Brain pericyte (primary cell): ENCODE results near the gene MCUB.
"Not testable (repeated sequence)": the region's sequence is repeated elsewhere in the genome, so short reads cannot be mapped to it uniquely, and the experiment has no call there.

Experiments used
- DNase-seq: peaks from one replicate; pipeline ENCODE4 v3.0.0-alpha.2; 2012; ENCODE audit warnings: low read depth, low spot score

The MCUB gene

DNA sequence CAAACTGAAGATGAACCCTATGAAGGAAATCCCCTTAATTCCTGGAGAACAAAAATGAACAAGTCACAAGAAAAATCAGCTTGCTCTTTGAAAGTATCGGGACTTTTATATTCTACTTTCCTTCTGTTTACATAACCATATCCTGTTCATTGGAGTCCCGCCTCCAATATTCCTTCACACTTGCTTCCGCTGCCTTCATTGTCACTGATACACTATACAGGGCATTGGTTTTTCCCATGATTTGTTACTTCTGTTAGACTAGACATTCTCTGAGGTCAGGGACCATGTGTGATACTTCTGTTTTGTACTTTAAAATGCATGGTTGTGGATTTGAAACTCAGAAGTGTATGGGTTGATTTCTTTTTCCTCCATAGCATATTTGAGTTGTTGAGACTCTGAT is 18.8 kb downstream of the MCUB start:
- no peak for DNase-seq

DNA sequence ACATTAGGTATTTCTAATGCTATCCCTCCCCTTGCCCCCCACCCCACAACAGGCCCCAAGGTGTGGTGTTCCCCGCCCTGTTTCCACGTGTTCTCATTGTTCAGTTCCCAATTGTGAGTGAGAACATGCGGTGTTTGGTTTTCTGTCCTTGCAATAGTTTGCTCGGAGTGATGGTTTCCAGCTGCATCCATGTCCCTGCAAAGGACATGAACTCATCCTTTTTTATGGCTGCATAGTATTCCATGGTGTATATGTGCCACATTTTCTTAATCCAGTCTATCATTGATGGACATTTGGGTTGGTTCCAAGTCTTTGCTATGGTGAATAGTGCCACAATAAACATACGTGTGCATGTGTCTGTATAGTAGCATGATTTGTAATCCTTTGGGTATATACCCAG is 20.0 kb downstream of the MCUB start:
- DNase-seq = not testable (repeated sequence)

DNA sequence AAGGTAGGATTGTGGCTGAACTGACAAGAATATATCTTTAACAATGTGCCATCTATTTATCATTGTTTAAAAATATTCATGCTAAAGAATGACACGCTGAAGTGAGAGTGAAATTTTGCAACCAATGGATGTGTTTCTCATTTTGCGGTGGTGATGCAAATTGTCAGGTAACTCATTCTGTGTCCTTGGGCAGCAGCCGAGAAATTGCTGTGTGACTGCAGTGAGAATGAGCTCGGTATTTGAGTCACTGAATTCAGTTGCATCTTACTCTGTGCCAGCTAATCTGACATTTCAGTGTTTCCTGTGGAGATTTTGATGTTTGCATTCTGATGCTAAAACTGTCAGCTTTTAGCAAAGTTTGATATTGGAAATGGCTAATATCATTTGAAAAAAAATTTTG is 28.1 kb downstream of the MCUB start:
- DNase-seq = no peak

DNA sequence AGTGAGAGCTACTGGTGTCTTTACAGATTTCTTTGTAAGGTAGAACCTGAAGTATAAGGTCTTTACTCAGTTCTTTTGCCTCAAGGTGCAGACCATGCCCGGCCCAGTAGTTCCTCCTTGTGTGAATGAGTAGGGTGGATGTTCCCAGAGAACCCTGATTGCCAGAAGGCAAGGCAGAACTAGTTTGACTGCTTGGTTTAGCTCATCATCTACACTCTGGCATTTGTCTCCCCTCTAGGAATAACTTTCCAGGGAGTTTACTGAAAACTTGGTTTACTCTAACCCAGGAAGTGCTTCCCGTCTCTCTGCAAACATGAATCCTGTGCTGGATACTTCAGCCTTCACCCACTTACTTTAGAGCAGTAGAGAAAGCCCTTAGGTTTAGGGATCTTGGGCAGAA is 29.1 kb downstream of the MCUB start:
- no peak for DNase-seq

DNA sequence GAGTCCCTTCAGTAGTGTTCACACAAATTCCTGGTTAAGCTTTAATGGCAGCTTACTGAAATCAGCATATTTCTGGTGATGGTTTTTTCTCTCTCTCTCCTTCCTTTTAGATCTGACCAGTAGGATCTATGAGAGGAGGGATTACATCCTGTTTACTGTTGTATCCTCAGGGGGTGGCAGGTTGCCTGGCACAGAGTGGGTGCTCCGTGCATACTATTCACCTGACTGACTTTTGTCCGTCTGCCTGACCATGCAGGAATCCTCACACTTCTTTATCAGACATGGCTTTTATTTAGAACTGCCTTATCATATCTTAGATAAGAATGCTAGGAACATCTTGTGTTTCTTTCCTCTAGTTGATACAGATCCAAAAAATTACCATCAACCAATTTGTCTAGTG is 29.6 kb downstream of the MCUB start:
- DNase-seq = no peak

DNA sequence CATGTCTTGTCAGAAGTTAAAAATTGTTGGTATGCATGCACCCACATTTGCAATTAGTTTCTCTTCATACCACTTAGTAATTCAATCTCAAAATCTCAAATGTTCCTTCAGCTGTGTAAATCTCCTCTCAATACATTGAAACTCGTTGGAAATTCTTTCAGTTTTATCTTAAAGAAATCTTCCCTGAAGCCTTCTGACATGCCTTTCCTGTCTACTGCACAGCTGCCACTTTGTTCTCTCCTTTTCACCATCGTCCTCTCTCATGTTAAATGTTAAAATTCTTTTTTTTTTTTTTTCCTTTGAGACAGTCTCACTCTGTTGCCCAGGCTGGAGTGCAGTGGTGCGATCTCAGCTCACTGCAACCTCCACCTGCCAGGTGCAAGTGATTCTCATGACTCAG is 30.9 kb downstream of the MCUB start:
- no peak for DNase-seq

DNA sequence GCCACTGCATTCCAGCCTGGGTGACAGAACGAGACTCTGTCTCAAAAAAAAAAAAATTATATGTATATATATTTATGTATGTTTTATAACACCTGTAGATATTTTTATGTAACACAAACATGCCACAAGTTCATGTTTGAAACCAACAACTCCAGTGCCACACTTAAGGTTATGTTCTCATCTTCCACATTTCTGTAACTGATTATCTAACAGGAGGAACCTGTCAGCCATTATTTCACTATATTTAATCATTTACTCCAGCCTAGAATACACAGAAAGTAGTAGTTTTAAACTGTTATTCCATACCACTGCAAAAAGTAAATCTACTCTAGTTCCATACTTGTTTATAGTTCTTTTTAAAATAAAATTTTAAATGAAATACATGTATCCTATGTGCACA is 32.3 kb downstream of the MCUB start:
- no peak for DNase-seq

DNA sequence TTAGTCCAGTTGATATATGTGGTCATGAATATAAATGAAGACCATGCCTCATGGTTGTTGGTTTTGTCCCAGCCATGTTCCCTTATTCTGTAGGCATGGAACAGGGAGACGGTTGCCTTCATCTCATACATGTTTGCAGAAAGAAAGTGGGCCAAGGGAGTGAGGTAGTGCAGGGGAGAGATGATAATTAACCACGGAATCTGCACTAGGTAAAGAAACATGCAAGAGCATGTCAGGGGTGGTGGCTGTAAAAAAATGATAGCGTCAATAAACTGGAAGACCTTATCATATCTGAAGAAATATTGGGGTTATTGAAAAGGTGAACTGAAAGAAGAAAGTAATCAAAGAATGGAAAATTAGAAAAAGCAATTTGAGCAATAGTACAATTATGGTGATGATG is 35.1 kb downstream of the MCUB start:
- DNase-seq = not testable (repeated sequence)

DNA sequence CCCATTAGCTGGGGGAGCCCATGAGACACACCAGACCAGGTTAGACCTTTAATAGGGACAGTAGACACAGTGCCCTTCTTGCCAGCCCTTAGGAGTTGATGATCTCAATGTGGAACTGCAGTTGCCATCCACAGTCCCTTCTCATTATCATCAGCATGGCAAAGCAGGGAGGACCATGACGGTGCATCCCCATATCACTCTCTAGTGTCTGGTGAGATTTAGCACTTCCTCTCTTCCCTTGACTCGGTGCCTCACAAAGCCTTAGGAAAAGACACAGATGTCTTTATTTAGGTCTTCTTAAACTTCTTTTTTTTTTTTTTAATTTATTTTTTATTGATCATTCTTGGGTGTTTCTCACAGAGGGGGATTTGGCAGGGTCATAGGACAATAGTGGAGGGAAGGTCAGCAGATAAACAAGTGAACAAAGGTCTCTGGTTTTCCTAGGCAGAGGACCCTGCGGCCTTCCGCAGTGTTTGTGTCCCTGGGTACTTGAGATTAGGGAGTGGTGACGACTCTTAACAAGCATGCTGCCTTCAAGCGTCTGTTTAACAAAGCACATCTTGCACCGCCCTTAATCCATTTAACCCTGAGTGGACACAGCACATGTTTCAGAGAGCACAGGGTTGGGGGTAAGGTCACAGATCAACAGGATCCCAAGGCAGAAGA is 36.5 kb downstream of the MCUB start:
- not testable (repeated sequence) for DNase-seq

DNA sequence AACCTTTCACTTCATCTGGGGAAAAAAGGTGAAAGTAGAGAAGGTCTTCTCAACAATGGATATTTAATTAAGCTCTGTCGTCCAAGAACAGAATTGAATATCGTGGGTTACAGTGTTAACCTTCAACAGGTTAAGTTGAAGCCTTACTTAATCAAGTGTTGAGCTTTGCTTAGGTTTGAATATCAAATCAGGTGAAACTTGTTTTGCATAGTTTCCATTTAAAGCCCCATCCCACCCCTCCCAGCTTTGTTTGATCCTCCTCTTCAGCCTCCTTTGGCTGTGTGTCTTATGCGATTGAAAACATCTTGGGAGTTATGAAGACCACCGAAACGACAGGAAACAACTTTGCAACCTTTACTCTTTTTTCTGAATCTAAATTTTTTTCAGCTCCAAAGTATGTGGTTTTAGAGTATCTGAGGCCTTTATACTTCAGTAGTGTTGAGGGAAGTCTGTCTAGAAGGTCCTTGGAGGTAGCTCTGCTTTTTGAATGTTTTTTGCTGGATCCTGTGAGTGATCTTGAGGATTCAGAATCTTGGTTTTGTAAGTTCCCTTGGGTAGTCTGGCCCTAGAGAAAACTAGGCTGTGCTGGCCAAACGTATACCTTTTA is 39.1 kb downstream of the MCUB start:
- no peak for DNase-seq

DNA sequence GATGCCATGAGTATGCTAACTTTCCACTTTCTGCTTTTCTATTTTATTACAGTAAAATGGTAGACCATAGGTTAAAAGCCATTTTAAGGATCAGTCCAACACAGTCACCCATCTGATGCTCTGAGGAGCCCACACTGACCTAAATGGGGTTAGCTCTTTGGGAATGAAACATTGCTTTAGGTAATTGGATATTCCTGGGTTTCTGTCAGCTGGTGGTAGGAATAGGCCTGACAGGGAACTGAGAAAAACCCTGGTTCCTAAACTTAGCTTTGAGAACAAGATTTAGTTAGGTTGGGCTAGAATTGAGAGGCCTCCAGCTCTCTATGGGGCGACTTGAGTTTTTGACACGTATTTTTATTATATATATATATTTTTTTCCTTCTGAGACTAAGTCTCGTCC is 40.4 kb downstream of the MCUB start:
- DNase-seq = no peak

DNA sequence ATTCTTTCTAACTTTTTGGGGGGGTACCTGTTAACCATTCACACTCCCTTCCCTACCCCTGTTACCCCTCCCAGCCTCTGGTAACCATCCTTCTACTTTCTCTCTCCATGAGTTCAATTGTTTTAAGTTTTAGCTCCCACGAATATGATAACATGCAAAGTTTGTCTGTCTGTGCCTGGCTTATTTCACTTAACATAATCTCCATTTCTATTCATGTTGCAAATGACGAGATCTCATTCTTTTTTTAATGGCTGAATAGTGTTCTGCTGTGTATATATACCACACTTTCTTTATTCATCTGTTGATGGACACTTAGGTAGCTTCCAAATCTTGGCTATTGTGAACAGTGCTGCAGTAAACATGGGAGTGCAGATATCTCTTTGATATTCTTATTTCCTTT is 41.3 kb downstream of the MCUB start:
- no peak for DNase-seq

DNA sequence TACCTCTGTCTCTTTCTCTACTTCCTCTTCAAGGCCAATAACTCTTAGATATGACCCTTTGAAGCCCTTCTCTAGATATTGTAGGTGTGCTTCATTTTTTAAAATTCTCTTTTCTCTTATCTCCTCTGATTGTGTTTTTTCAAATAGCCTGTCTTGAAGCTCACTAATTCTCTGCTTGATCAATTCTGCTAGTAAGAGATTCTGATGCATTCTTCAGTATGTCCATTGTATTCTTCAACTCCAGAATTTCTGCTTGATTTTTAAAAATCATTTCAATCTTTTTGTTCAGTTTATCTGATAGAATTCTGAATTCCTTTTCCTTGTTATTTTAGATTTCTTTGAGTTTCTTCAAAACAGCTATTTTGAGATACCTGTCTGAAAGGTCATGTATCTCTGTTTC is 47.9 kb downstream of the MCUB start:
- no peak for DNase-seq

DNA sequence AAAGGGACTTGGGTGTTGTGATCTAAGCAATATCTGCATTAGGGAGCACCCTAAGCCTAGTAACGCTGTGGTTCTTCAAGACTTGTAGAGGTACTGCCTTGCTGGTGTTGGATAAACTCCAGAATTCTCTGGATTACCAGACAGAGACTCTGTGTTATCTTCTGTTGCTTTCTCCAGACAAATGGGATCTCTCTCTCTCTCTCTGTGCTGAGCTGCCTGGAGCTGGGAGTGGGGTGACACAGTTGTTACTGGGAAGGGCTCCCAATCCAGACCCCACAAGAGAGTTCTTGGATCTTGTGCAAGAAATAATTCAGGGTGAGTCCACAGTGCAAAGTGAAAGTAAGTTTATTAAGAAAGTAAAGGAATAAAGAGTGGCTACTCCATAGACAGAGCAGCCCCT is 48.8 kb downstream of the MCUB start:
- DNase-seq = no peak

DNA sequence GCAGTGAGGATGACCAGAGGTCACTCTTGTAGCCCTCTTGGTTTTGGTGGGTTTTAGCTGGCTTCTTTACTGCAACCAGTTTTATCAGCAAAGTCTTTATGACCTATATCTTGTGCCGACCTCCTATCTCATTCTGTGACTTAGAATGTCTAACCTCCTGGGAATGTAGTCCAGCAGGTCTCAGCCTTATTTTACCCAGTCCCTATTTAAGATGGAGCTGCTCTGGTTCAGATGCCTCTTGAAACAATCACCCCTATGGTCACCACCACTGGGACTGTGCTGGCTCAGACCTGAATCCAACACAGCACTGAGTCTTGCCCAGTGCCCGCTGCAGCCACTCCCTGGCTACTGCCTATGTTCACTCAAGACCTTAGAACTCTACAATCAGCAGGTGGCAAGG is 49.4 kb downstream of the MCUB start:
- DNase-seq = no peak

DNA sequence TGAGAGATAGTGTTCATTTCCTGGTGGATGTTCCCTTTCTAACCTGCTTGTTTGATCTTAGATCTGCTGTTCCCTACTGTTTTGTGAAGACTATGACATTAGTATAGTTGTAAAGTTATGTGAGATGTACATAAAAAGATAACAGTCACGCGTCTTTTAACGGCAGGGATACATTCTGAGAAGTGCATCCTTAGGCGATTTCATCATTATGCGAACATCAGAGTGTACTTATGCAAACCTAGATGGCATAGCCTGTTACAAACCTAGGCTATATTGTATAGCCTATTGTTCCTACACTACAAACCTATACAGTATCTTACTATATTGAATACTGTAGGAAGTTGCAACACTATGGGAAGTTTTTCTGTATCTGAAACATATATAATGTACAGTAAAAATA is 50.4 kb downstream of the MCUB start:
- DNase-seq = no peak

DNA sequence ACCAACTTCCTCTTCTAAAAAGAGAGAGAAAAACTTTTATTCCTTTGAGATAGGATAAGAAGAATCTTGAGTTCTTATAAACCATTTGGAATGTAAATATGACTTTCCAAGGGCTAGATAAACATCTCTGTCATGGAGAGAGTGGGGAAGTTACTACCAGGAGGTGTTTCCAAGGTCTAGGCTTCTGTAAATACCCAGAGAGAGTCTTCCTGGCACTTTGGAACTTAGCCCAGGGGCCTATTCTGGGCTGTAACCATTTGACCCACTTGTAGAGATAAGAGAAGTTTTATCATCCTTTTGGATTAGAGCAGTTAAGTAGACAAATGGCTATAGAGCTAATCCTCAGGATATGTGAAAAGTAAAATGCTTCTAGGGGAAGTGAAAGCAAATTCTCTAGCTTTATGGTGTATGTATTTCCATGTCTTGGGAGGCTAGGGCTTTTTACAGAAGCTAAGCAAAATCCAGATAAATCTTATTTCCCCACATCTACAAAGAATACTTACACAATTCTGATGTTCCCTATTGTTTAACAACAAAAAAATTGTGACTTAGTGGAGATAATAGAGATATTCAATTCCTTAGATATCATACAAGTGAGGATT is 51.1 kb downstream of the MCUB start:
- DNase-seq = no peak

DNA sequence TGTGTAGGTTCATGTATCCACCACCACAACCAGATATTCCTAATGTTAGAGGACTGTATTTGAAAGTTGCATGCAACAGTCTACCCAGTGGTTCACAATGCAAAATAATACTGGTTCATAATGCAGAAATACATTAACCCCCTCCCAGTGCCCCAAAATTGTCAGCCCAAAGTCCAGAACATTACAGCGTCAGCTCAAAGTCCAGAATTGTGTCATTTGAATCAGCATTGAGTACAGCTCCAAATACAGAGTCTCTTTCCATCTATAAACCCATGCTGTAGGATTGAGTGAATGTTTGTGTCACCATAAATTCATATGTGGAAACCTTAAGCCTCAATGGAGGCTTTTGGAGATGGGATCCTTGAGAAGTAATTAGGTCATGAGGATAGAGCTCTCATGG is 54.0 kb downstream of the MCUB start:
- DNase-seq = no peak

DNA sequence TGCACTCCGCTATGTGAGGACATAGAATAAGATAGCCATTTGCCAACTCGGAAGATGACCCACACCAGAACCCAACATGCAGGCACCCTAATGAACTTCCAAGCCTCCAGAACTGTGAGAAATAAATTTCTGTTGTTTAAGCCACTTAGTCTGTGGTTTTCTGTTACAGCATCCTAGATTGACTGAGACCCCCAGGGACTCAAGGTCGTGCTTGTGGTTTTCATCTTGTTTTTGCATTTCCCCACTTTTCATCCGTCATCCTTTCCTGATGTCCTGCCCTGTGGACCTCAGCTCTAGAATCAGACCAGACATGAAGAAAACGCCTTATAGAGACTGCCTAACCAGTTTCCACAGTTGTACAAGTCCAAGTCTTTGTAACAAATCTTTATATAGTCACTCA is 54.4 kb downstream of the MCUB start:
- DNase-seq = no peak

DNA sequence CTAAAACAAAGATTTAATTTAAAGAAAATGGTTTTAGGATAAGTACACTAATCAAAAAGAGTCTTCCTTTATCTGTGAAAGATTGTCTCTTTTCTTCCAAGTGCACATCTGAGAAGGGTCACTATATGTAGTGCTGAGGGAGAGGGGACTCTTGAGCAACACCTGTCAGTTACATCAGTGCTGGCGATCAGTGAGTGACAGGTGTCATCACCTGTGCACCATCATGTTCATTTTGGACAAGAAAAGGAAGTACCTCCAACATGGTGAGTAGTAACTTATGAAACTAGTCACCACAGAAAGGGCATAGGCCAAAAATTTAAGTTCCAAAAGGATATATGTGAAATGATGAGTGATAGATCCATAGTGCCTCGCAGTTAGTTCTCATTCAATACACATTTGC is 55.7 kb downstream of the MCUB start:
- no peak for DNase-seq

DNA sequence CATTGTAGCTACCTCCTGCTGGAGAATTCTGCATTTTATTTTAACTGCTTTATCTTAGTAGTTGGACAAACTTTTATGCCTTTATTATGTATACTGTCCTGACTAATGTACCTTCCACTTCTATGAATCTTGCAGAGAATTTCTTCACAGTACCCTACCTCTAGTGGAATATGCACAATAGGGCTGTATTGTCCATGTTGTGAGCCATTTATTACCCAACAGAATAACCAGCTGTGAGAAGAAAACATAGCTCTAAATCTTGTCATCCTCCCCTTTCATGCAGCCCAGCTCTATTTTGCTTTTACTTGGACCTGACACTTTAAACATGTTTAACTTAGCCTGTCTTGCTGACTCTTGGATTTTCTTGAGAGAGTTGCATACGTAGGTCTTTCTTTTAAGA is 56.2 kb downstream of the MCUB start:
- DNase-seq = no peak

DNA sequence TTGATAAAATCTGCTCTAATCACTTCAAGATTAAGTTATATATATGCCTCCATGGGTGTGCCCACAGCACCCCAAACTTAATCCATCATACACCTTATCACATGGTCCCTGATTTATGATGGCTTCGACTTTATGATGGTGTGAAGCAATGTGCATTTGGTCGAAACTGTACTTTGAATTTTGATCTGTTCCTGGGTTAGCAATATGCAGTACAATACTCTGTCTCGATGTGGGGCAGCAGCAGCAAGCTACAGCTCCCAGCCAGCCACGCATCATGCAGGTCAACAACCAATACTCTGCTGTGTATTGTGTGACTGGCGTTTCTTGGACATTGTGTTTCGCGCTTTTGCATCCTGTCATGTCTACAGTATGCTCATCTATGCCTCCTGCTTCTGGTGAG is 62.6 kb downstream of the MCUB start:
- no peak for DNase-seq

DNA sequence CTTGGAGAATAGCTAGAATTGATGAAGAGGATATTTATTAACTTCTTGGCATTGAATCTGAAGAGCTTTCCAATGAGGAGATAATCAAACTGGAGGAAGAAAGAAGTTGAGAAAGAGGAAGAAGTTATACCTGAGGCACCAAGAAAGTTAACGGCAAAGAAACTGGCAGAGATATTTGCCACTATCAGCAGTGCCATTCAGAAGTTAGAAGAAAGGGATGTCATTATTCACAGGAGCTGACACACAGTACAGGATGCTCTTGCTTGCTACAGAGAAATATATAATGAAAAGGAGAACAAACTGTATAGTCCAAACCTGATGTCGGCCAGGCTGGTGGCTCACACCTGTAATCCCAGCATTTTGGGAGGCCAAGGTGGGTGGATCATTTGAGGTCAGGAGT is 64.5 kb downstream of the MCUB start:
- no peak for DNase-seq

DNA sequence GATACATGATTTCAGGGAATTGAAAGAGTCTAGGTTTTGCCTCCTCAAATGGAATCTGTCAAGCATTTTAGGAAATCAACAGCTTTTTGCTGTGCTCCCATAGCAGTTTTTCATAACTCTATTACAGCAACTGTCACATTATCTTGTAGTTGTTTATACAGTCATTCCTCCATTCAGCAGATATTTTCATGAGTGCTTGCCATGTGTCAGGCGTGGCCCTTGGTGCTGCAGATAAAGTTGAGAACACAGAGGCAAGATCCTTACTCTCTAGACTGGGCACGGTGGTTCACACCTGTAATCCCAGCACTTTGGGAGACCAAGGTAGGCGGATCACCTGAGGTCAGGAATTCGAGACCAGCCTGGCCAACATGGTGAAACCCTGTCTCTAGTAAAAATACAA is 67.3 kb downstream of the MCUB start:
- DNase-seq = no peak
